Non-pigmented ciliary epithelial cell (primary cell): ENCODE measurements around the gene CIC.

Experiments
- DNase-seq: peaks from one replicate; pipeline ENCODE4 v3.0.0-alpha.2; 2010; ENCODE audit warnings: low read depth

Gene CIC

DNA sequence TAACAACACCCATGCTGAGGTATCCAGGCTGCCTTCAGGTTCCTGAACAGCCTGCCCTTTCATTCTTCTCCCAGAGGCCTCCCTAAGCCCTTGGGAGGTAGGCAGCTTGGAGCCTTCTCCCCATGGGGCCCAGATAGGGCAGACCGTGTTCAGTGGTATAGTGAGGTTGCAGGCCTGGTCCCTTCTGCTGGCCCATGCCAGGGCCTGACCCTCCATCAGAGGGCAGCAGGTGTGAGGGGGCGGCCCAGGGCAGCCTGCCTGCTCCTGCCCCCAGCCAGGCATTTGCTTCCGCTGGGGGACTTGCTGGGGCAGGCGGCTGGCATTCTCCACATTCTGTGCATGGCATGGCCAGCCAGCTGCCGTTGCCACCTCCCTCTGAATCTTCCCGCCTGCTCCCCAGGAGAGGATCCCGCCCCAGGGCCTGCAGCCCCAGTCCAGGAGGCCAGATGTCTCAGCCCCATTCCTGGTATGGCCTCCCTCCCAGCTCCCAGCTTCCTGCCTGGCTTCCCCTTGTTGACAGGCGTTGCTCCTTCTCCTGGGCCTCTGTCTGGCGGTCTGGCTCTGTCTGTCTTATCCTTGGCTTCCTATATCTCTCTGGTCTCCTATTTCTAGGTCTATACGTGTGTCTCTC, 8.9 kb downstream of the CIC start:
- DNase-seq, result no peak

DNA sequence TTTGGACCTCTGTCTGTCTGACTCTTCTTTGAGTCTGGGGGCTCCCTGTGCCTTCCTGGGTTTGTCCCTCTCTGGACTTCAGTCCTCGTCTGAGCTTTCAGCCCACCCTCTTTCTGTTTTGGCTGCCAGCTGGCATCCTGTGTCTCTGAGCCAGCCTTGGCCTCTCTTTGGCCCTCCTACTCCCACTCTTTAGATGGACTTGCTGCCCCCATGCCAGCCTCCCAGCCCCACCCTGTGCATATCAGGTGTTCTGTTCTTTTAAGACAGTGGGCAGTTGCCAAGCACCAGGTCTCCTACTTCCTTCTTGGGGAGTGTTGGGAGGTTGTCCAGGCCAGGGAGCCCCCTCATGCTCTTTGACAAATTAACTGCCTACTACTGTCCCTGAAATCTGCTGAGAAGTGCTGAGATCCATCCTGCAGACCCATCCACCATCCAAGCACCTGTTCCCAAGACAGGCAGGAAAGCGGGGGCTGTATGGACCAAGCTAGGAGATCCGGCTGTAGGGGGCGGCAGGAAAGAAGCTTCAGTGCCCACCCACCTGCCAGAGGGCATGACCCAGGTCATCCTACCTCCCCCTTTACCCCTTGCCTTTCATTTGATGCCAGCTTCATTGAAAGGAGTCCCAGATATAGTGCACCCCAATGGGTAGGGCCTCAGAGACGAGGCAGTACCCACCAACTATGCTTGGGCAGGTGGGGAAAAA, 9.6 kb downstream of the CIC start:
- no peak for DNase-seq

DNA sequence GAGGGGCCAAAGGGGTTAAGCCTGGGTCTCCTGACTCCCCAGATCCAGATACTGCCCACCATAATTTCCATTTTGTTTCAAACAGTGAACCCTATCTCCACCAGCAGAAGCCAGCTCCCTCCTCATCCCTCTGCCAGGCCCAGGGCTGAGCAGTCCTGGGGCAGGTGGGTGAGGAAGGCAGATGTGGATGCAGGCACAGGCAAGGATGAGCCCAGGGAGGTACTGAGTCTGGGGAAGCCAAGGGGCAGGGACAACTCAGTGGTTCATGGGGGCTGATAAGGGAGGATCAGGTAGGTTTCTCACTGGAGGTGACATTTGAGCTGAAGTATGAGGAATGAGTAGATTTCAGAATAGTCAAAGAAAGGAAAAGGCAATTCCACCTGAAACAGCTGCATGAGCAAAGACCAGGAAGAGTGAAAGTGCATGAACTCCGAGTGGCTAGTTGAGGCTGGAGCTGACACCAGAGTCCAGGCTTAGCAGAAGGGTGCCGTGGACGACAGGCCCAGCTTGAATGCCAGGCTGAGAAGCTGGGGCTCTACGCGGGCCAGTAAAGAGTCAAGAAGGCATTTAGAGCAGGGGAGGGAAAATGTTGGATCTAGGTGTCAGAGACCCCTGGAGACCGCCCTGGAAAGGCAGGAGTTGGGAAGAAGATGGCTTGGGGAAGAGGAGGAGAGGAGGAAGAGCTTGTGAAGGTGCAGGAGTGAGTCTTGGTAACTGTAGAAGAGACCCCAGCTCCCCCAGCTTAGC, 10.3 kb downstream of the CIC start:
- DNase-seq, result no peak

DNA sequence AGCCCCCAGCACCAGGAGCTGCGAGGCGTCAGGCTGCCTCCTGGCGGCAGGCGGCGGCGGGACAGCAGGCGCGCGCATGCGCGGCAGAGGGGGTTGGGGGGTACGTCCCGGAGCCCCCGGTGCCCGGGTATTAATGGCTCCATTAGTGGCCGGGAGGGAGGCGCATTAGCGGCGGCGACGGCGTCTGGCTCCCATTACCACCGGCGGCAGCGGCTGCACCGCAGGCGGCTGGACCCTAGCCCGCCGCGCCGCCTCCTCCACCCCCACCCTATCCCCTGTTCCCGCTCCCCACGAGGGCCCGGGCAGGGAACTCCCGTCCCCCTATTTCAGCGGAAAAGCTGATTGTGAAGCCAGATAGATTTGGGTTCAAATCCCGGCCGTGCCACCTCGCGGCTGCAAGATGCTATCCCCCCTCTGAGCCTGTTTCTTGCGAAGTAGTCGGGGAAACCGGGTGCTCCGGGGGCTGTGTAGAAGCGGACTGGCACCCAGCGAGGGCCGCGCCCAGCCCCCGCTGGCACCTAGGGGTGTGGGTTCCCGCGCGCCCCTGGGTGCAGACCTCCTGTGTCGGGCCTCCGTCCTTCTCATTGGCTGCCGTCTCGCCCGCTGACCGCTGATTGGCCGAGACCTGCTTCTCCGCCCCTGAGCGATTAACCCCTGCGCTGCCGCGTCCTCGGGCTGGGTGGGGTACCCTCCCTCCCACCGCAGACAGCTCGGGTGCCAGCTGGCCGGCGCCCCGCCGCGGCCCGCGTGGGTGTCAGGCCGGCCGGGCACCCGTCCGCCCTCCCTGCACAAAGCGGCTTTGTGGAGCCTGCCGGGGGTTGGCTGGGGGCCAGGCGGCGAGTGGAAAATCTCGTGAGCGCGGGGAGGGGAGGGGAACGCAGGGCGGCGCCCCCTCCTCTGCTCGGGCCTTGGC, 11.1 kb downstream of the CIC start:
- DNase-seq, result no peak

DNA sequence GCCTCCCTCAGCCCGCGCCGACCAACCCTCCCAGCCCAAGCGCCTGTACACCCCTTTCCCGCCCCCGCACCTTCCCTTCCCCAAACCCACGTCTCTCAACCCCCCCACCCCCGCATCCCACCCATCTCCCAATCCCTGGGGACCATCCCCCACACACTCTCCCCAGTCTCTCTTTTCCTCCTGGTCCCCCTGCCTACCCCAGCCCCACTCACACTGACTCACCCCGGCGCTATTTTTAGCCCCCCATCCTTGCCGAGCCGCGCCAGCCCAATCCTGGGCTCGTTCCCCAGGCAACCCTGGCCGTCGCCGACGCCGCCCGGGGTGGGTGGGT, 11.7 kb downstream of the CIC start:
- no peak for DNase-seq

DNA sequence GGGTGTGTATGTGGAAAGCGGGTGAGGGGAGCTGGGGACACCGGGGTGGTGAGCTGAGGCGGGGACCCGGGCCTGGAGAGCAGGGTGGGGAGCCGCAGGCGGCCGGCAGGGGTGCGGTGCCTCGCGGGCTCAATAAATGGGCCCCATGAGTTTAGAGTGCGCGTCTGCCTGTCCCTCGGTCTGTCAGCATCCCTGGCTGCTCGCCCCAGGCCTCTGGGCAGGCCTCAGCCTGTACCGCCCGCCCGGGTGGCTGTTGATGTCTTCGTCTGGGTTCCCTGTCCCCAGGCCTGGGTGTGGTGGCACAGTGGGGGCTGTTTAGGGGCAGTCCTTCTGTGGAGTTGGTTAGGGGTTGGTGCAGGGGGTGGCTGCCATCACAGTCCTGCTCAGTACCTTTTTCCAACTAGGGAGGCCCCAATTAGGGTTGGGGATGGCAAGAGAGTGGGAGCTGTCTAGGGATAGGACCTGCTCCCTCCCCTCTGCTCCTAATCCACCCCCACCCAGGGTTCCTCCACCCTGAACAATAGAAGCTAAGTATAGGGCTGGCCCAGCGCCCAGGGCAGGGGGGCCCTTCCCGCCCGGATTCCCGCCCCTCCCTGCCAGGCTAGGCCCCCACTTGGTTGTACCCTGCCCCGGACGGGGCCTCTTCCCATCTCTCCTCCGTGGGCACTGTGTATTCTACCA, 12.2 kb downstream of the CIC start:
- DNase-seq, result no peak

DNA sequence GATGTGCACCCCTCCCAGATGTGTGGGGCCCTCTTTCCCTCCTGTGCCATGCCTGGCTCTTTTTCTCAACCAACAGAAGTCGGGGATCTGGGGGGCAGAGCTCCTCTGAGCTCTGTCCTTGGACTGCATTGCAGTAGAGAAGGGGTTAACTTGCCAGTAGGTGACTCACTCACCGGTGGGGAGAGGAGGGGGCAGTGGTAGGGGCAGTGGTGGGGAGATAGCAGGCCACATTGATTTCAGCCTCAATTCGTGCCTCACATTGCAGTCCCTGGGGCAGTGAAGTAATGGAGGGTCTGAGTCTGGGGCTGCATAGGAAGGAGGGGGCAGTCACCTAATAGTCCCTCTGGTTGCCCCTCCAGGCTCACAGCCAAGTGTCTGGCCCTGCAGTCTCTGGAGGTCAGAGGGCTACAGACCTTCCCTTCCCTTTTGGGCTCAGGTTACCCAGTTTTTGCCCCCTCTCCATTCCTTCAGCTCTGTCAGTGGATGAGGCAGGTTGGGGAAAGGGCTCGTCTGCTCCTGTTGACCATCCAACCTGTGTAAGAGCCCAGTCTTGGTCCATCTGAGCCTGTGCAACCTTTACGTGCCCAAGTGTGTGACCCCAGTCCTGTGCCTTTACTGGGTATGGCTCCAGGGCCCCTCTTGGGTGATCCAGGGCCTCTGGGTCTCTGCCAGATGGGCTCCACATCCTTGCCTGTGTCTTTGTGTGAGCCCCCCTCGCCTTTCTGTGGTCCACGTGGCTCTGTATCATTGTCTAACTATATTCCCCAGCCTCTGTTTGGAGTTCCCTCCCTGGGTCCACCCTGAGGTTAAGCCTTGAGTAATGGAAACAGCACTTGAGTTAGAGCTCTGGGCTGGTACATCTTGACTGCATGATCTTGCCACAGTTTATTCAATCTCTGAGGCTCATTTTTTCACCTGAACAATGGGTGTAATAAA, 13.0 kb downstream of the CIC start:
- no peak for DNase-seq

DNA sequence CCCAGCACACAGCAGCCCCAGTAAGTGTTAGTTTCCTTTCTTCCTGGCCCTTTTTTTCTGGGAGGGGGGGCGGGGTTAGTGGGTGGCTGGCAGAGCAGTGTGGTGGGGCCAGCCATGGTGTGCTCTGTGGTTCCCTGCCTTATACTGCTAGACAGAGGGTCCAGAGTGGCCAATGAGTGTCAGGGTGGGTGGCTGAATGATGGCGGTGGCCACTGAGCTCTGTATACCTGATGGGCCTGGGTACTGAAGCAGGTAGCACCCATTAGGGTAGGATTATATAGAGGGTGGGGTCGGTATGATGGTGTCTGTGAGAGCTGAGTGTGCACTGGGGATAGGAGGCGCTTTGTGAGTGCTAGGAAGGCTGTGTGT, 13.8 kb downstream of the CIC start:
- no peak for DNase-seq

DNA sequence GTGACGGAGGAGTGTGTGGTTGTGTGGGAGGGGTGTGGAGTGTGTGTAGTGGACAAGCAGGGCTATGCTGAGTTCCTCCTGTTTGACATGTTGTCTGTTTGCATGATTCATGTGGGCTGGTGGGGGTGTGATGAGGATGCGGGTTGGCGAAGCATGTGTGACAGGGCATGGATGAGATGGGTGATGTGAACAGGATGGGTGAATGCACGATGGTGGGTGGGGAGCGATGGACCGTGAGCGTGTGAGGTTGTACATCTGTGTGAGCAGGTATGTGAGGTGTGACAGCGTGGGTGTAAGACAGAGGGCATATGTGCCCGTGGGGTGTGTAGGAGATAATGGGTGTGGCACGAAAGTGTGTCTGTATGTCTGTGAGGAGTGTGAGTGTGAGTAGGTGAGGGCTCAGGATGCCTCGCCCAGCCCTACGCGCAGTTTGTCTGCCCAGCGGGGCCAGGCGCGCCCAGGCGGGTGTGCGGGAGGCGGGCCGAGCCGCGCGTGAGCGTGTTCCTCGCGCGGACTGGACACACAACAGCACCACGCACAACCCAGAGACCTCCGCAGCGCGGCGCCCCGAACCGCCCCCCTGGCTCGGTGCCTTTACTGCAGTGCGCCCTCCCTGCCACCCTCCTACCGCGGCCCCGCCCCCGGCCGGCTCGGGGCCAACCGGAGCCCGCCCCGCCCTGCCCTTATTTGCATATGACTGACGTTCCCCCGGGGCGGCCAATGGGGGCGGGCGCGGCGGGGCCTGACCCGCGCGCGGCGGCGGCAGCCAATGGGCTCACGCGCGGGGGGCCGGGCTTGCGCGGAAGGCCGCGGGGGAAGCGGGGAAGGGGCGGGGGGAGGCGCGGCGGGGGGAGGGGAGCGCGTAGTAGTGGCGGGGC, 14.4 kb downstream of the CIC start:
- DNase-seq, result no peak

DNA sequence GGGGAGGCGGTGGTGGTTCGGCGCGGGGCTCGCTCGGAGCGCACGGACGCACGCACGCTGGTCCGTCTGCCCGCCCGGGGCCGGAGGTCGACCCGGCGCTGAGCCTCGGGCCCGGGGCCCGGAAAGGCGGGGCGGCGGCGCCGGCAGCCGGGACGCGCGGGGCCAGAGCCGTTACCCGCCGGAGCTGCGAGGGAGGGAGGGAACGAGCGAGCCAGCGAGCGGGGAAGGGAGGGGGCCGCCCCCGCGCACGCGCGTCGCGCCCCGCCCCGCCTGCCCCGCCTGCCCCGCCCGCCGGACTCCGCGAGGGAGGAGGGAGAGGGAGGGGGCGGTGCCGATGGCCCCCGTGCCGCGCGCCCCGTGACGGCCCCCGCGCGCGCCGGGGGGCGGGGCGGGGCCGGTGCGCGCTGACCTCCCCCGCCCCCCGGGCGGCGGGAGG, 15.0 kb downstream of the CIC start:
- DNase-seq, result no peak

DNA sequence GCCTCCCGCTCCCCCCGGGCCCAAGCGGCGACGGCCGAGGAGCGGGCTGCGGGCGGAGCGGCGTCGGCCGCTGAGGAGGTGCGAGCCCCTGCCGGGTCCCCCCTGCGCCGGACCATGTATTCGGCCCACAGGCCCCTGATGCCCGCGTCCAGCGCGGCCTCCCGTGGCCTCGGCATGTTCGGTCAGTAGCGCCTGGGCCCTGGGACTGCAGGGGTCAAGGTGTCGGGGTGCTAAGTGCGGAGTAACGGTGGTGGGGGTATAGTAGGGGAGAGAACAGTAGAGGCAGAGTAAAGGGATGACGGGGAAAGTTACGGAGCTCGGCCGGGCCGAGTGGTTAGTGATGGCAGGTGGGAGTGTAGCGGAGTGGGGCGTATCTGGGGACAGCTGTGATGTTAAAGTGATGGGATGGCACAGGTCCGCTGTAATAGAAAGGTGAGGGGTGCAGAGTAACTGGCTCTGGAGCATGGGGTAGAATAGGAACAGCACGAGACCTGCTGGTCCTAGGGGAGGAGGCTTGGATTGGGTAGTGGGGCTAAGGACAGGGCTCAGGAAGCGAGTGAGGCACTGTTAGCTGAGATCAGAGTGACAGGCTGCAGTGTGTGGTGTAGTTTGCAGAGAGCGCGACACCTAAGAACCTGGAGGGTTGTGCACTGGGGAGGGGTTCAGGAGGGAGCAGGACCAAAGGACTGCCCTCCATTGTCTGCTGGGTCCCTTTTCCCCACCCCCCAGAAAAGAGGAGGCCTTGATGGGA, 15.7 kb downstream of the CIC start:
- no peak for DNase-seq

DNA sequence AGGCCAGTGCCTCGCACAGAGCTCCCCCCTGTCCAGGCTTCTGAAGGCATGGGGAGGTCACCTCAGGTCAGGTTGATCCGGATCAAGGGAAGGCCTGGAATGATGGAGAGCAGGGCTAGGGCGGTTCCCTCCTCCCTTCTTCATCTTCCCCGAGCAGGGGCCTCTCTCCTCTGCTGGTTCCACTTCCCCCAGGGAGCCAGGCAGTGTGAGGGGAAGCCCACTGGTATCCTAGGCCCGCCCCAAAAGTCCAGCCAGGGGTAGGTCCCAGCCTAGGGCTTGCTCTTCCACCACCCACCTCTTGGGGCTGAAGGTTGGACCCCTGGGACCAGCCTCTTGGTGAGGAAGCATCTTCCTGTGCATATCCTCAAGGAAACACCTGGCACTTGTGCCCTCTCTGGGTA, 16.5 kb downstream of the CIC start:
- no peak for DNase-seq

DNA sequence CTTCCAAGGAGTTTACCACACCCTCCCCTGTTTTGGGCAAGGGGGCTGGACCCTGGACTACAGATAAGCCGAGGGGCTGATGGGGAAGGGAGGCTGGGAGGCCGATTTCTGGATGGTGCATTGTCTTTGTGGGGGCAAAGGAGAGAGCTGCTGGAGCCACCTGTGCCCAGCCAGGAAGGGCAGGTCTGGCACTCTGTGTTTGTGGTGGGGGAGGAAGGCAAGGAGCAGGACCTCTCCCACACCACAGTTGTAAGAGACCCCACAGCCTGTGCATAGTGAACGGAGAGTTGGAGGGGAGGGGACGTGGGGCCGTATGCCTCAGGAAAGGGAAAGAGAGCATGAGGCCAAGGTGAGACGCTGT, 16.9 kb downstream of the CIC start:
- no peak for DNase-seq

DNA sequence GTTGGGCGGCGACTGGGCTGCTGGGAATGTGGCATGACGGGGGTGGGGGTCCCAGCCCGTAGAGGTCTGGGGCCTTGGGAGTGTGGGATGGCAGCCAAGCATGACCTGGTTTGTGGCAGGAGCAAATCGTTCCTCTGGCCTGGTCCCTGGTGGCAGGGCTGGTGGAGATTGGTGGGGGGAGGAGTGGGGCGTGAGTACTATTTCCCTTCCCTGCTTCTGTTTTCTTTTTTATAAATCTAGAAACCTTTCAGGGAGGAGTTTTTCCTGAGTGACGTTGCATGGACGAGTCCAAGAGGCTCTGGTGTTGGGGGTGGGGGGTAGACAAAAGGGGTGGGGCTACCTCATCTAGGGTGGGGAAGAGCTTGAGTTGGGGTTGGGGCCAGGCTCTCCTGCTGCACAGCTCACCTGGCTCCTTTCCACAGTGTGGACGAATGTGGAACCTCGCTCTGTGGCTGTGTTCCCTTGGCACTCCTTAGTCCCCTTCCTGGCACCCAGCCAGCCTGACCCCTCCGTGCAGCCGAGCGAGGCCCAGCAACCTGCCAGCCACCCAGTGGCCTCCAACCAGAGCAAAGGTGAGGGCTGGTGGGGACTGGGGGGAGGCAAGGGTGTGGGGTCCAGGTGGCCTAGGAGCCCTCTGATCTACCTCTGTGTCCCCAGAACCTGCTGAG, 17.4 kb downstream of the CIC start:
- DNase-seq, result no peak

DNA sequence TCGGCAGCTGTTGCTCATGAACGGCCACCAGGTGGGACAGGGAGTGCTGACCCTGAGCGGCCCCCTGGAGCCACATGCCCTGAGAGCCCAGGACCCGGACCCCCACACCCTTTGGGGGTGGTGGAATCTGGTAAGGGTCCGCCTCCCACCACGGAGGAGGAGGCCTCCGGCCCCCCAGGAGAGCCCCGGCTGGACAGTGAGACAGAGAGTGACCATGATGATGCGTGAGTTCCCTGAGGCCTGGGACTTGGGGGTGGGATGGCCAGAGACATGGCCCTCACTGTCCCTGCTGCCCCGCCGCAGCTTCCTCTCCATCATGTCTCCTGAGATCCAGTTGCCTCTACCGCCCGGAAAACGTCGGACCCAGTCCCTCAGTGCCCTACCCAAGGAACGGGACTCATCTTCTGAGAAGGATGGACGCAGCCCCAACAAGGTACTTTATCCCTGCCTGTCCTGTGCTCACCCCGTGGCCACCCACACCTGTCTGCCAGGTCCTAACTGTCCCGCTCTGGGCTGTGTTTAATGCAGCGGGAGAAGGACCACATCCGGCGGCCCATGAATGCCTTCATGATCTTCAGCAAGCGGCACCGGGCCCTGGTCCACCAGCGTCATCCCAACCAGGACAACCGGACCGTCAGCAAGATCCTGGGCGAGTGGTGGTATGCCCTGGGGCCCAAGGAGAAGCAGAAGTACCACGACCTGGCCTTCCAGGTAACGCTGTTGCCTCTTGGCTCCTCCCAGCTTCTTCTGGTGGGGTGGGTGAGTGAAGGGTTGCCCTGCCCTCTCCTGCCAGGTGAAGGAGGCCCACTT, 18.2 kb downstream of the CIC start:
- no peak for DNase-seq

DNA sequence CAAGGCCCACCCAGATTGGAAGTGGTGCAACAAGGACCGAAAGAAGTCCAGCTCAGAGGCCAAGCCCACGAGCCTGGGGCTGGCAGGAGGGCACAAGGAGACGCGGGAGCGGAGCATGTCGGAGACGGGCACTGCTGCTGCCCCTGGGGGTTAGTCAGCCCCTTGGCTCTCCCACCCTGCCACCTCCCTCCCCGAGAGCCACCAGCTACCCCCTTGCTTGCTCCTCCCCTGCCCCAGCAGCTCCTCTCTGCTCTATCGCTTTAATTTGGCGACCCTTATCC, 18.7 kb downstream of the CIC start:
- DNase-seq, result no peak

DNA sequence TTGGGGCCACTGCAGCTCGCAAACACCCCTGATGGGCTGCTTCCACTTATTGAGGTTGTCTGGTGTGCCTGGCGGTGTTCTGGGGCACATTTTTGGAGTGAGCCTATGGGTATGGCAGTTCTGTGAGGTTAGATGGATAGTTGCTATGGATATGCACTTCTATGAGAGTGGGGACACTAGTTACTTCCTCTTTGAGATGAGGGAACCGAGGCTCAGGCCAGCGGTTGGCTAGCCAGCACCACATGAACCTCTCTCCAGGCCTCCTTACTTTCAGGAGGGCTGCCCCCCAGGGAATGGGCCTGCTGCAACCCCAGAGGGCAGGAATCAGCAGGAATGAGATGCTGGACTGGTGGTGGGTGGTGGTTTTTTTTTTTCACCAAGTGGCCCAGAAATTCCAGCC, 19.3 kb downstream of the CIC start:
- no peak for DNase-seq
